ENCODE measurements around the gene NAALADL2. TPM values are rescaled to one million over a fixed set of nuclear protein-coding genes. Genes with fewer than 3 reads are reported as not detected.

Gene NAALADL2
- total RNA-seq, 1 donor from 2014 or later = 10.4 TPM

DNA sequence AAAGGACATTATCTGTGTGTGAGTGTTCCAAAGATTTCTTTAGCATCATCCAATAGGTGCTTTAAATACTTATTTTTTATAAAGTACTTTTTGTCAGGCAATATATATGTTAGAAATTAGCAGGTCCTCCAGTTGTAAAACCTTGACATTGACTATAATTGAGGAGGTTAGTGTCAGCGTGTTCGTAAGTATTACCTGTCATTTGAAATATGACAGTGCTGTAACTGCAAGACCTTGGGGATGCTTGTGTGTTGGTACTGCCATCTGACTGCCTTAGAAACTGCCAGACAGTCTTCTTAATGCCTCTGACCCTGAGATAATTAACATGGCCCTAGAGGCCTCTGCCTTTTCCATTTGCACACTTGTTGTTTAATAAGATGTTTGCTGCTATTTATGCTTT, 170.7 kb downstream of the NAALADL2 start:
- Mint-ChIP-seq H3K4me1 (ENCODE audit: low read depth) (no peaks in the 10 kb centered on the region), H3K4me3 (ENCODE audit: low read depth) (no peak overlapping the region), H3K9me3 (ENCODE audit: low read depth) (no peaks in the 10 kb centered on the region), H3K36me3 (ENCODE audit: insufficient read depth) (no peaks in the 10 kb centered on the region), H3K27ac (no peak overlapping the region), H3K27me3 (no peaks in the 10 kb centered on the region)
- TF ChIP-seq CTCF (IDR thresholded peaks at IDR 0.05; ENCODE audit: unreplicated experiment) = no peak
- no peak for DNase-seq (ENCODE audit: low spot score, unreplicated experiment)

GRCh38 chr3:175039875-175040274, 180.7 kb downstream of the NAALADL2 start:
- no peak overlapping the region for H3K27ac Mint-ChIP-seq
- no peak for DNase-seq (ENCODE audit: low spot score, unreplicated experiment)
- TF ChIP-seq CTCF (IDR thresholded peaks at IDR 0.05; ENCODE audit: unreplicated experiment) = no peak
- H3K9me3 Mint-ChIP-seq (ENCODE audit: low read depth) = no peaks in the 10 kb centered on the region
- no peak overlapping the region for H3K4me3 Mint-ChIP-seq (ENCODE audit: low read depth)
- no peaks in the 10 kb centered on the region for H3K36me3 Mint-ChIP-seq (ENCODE audit: insufficient read depth)
- no peaks in the 10 kb centered on the region for H3K4me1 Mint-ChIP-seq (ENCODE audit: low read depth)
- no peaks in the 10 kb centered on the region for H3K27me3 Mint-ChIP-seq

DNA sequence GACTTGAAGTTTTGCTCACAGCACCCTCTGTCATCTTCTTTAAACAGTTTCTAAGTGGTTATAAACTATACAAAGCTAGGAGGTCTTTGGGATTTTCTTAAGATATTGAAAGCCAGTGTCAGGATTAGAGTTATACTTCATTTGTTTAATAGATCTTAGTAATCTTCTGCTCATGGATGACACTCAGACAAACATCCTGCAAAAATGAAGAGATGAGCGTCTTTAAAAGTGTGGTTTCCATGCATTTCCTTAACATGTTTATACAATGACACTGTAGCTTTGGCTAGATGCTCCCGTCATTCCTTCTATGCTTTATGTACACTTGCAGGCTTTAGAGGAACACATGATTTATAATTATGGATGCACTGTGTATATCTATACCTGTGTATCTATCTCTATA, 182.2 kb downstream of the NAALADL2 start:
- H3K9me3 Mint-ChIP-seq (ENCODE audit: low read depth) = no peaks in the 10 kb centered on the region
- H3K36me3 Mint-ChIP-seq (ENCODE audit: insufficient read depth) = no peaks in the 10 kb centered on the region
- H3K27ac Mint-ChIP-seq = no peak overlapping the region

GRCh38 chr3:175046601-175047000, 187.5 kb downstream of the NAALADL2 start:
- no peak overlapping the region for H3K27ac Mint-ChIP-seq

More for the DNA sequence above, 182.2 kb downstream of the NAALADL2 start:
- no peak for DNase-seq (ENCODE audit: low spot score, unreplicated experiment)
- H3K4me3 Mint-ChIP-seq (ENCODE audit: low read depth) = no peak overlapping the region
- TF ChIP-seq CTCF (IDR thresholded peaks at IDR 0.05; ENCODE audit: unreplicated experiment) = no peak
- H3K4me1 Mint-ChIP-seq (ENCODE audit: low read depth) = no peaks in the 10 kb centered on the region
- H3K27me3 Mint-ChIP-seq = no peaks in the 10 kb centered on the region

GRCh38 chr3:175047786-175048185, 188.7 kb downstream of the NAALADL2 start:
- Mint-ChIP-seq H3K36me3 (ENCODE audit: insufficient read depth) (peaks cover 1% of the 10 kb centered on the region), H3K27ac (no peak overlapping the region), H3K9me3 (ENCODE audit: low read depth) (peaks cover 11% of the 10 kb centered on the region), H3K27me3 (no peaks in the 10 kb centered on the region), H3K4me1 (ENCODE audit: low read depth) (no peaks in the 10 kb centered on the region), H3K4me3 (ENCODE audit: low read depth) (no peak overlapping the region)
- no peak for TF ChIP-seq CTCF (IDR thresholded peaks at IDR 0.05; ENCODE audit: unreplicated experiment)
- no peak for DNase-seq (ENCODE audit: low spot score, unreplicated experiment)

More at GRCh38 chr3:175046601-175047000, 187.5 kb downstream of the NAALADL2 start:
- H3K36me3 Mint-ChIP-seq (ENCODE audit: insufficient read depth) = peaks cover 1% of the 10 kb centered on the region
- no peak overlapping the region for H3K4me3 Mint-ChIP-seq (ENCODE audit: low read depth)
- H3K9me3 Mint-ChIP-seq (ENCODE audit: low read depth) = peaks cover 7% of the 10 kb centered on the region
- no peaks in the 10 kb centered on the region for H3K4me1 Mint-ChIP-seq (ENCODE audit: low read depth)
- TF ChIP-seq CTCF (IDR thresholded peaks at IDR 0.05; ENCODE audit: unreplicated experiment) = no peak
- H3K27me3 Mint-ChIP-seq = no peaks in the 10 kb centered on the region
- DNase-seq (ENCODE audit: low spot score, unreplicated experiment) = no peak
